Naive thymus-derived CD4-positive, alpha-beta T cell (primary cell): ENCODE data around the gene ITGA11. TPM values are rescaled to one million over a fixed set of nuclear protein-coding genes. Genes with fewer than 3 reads are reported as not detected.

Experiments used
- ATAC-seq: fragments of 150-1000 bp; cut with Tn5 transposase; 2 replicates; pipeline ENCODE4 v1.10.0; 2021; ENCODE audit warnings: mild to moderate bottlenecking, moderate library complexity
- CTCF ChIA-PET: fragments of 350-600 bp; sonication (Branson Sonifier 250); formaldehyde crosslinking; loops from one replicate; lab custom pipeline; 2021; ENCODE audit warnings: antibody characterized with exemption; lab: Charles Lee
- POLR2A ChIA-PET: fragments of 350-600 bp; sonication (Branson Sonifier 250); formaldehyde crosslinking; loops from one replicate; lab custom pipeline; 2021; ENCODE audit warnings: antibody characterized with exemption, inconsistent platforms; lab: Charles Lee
- DNase-seq, 9 donors: peaks; one replicate each; pipeline versions ENCODE4 v3.0.0 to v3.0.0-alpha.2; 2020 to 2022; ENCODE audit warnings: mixed read lengths in 1 of 9
- H3K27ac ChIP-seq: one replicate; pipeline ENCODE4 v1.7.0; 2013; ENCODE audit warnings: mild to moderate bottlenecking, low read depth, low read length, moderate library complexity
- H3K27me3 ChIP-seq, 2 donors: one replicate each; pipeline ENCODE4 v1.7.0; 2013; ENCODE audit warnings: low read length in 2 of 2, mild to moderate bottlenecking in 2 of 2, moderate library complexity in 2 of 2; ENCODE audit not compliant: control insufficient read depth in 2 of 2, insufficient read depth in 2 of 2
- H3K36me3 ChIP-seq, 3 experiments: 1 replicate in 2 of 3; 2 replicates in 1 of 3; pipeline ENCODE4 v1.7.0; 2013; ENCODE audit warnings: low read length in 3 of 3, mild to moderate bottlenecking in 3 of 3, moderate library complexity in 1 of 3; ENCODE audit not compliant: insufficient read depth in 3 of 3, control insufficient read depth in 2 of 3
- H3K4me1 ChIP-seq, 2 donors: one replicate each; pipeline ENCODE4 v1.7.0; 2013; ENCODE audit warnings: low read length in 2 of 2, mild to moderate bottlenecking in 2 of 2, moderate library complexity in 1 of 2; ENCODE audit not compliant: control insufficient read depth in 2 of 2, insufficient read depth in 2 of 2
- H3K4me3 ChIP-seq: 2 replicates; pipeline ENCODE4 v1.7.0; 2013; ENCODE audit warnings: mild to moderate bottlenecking, low read length
- H3K9me3 ChIP-seq, 3 experiments: 1 replicate in 2 of 3; 2 replicates in 1 of 3; pipeline ENCODE4 v1.7.0; 2013; ENCODE audit warnings: low read length in 3 of 3; ENCODE audit not compliant: control insufficient read depth in 2 of 3
- H3K27ac Mint-ChIP-seq, 9 donors: one replicate each; pipeline ENCODE4 v1.8.0; 2020 to 2022; ENCODE audit warnings: mixed read lengths in 9 of 9, mild to moderate bottlenecking in 8 of 9, moderate library complexity in 5 of 9, inconsistent platforms in 2 of 9
- H3K27me3 Mint-ChIP-seq, 5 donors: one replicate each; pipeline ENCODE4 v1.8.0; 2021 to 2022; ENCODE audit warnings: mixed read lengths in 5 of 5, mild to moderate bottlenecking in 1 of 5
- H3K36me3 Mint-ChIP-seq, 5 donors: one replicate each; pipeline ENCODE4 v1.8.0; 2020 to 2022; ENCODE audit warnings: mixed read lengths in 5 of 5, mild to moderate bottlenecking in 3 of 5, inconsistent platforms in 1 of 5
- H3K4me1 Mint-ChIP-seq, 7 donors: one replicate each; pipeline ENCODE4 v1.8.0; 2020 to 2022; ENCODE audit warnings: mixed read lengths in 7 of 7, mild to moderate bottlenecking in 3 of 7, inconsistent platforms in 1 of 7
- H3K4me3 Mint-ChIP-seq, 10 donors: one replicate each; pipeline ENCODE4 v1.8.0; 2020 to 2022; ENCODE audit warnings: mild to moderate bottlenecking in 10 of 10, mixed read lengths in 10 of 10, moderate library complexity in 6 of 10, inconsistent platforms in 2 of 10
- H3K9me3 Mint-ChIP-seq, 11 donors: one replicate each; pipeline ENCODE4 v1.8.0; 2020 to 2022; ENCODE audit warnings: mixed read lengths in 11 of 11, mild to moderate bottlenecking in 4 of 11, inconsistent platforms in 1 of 11, moderate library complexity in 1 of 11
- intact Hi-C, 2 donors: fragments of 100-400 bp; cut with micrococcal nuclease; formaldehyde crosslinking; loops; one replicate each; pipeline ENCODE4 v1.15.1; 2023
- polyA plus RNA-seq, 2 donors: library from polyadenylated mRNA; unstranded; fragments of 300-500 nt; fragmentation: Illumina TruSeq; gene quantifications; one replicate each; pipeline ENCODE4 v1.2.3, GENCODE V29; 2021
- total RNA-seq, 6 experiments: library from RNA in 5 of 6; stranded (reverse) in 5 of 6; gene quantifications; 1 replicate in 5 of 6; 2 replicates in 1 of 6; pipeline ENCODE4 v1.2.3 and lab custom pipeline; 2021 to 2026

Gene ITGA11
- total and polyA plus RNA-seq, 7 experiments from 2014 or later: 0.02 to 1.1 (median 0.08) TPM; not detected in 2

DNA sequence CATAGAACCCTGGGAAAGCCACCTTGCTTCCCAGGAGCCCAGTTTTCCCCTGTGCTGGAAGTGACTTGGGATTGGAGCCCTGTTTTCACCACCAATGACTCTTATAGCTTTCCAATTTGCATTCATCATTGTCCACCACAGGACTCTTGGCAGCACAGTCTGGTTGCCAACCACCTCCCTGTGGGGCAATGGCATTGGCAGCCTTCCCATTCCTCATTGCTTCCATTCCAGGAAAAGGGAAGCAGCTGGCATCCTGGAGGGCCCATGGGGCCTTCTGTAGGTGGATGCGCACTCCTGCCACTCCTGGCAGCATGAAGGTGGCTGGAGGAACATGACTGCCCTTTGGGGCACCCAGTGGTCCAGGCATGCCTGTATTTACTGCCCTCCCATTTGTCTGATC is 96.7 kb downstream of the ITGA11 start:
- H3K27ac Mint-ChIP-seq: no peak overlapping the region
- H3K4me1 ChIP-seq: no peaks in the 10 kb centered on the region
- no peaks in the 10 kb centered on the region for H3K9me3 ChIP-seq
- ATAC-seq (no peak), DNase-seq (no peak)
- no peaks in the 10 kb centered on the region for H3K27me3 ChIP-seq
- POLR2A ChIA-PET: no interaction called here
- H3K4me3 Mint-ChIP-seq: no peak overlapping the region
- no peak overlapping the region for H3K4me3 ChIP-seq
- H3K27ac ChIP-seq: no peak overlapping the region
- H3K9me3 Mint-ChIP-seq: no peaks in the 10 kb centered on the region
- H3K36me3 Mint-ChIP-seq: no peaks in the 10 kb centered on the region
- peaks cover 0 to 9% (median 0%) of the 10 kb centered on the region in 7 donors for H3K4me1 Mint-ChIP-seq
- intact Hi-C loops: no loop called here
- no peaks in the 10 kb centered on the region for H3K36me3 ChIP-seq
- peaks cover 0 to 17% (median 8%) of the 10 kb centered on the region in 5 donors for H3K27me3 Mint-ChIP-seq
- CTCF ChIA-PET: no interaction called here

DNA sequence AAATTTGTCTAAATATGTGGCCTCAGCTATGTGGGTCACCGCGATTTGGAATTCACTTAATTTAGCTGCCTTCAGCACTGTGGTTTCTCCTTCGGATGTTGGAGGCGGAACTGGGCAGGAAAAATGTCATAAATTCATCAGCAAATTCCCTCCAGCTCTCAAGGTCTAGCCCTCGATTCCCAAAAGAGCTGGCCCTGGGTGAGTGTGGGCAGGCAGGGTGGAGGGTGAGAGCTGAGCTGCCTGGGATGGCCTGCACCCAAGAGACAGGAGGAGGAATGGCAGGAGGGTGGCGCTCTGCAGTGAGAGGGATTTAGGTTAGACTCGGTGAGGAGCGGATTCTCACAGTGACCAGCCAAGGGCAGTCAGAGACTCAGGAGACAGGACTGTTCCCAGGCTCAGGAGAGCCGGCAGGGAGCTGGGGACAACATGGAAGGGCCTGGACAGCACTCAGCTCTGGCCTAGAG is 97.3 kb downstream of the ITGA11 start:
- no peaks in the 10 kb centered on the region for H3K4me1 ChIP-seq
- peaks cover 0 to 21% (median 8%) of the 10 kb centered on the region in 5 donors for H3K27me3 Mint-ChIP-seq
- no peak for DNase-seq
- no peaks in the 10 kb centered on the region for H3K9me3 ChIP-seq
- H3K36me3 ChIP-seq: no peaks in the 10 kb centered on the region
- H3K4me3 ChIP-seq: no peak overlapping the region
- POLR2A ChIA-PET: no interaction called here
- no peaks in the 10 kb centered on the region for H3K9me3 Mint-ChIP-seq
- H3K4me1 Mint-ChIP-seq: peaks cover 0 to 10% (median 0%) of the 10 kb centered on the region in 7 donors
- H3K27me3 ChIP-seq: no peaks in the 10 kb centered on the region
- CTCF ChIA-PET: interaction anchor here (1.0 kb wide), 1 partner anchor 28 kb away, joined by 3 read pairs; no protein-coding TSS in a partner anchor
- H3K36me3 Mint-ChIP-seq: no peaks in the 10 kb centered on the region
- no peak overlapping the region for H3K4me3 Mint-ChIP-seq
- no peak overlapping the region for H3K27ac Mint-ChIP-seq
- intact Hi-C loops: no loop called here
- no peak overlapping the region for H3K27ac ChIP-seq
- ATAC-seq: no peak

DNA sequence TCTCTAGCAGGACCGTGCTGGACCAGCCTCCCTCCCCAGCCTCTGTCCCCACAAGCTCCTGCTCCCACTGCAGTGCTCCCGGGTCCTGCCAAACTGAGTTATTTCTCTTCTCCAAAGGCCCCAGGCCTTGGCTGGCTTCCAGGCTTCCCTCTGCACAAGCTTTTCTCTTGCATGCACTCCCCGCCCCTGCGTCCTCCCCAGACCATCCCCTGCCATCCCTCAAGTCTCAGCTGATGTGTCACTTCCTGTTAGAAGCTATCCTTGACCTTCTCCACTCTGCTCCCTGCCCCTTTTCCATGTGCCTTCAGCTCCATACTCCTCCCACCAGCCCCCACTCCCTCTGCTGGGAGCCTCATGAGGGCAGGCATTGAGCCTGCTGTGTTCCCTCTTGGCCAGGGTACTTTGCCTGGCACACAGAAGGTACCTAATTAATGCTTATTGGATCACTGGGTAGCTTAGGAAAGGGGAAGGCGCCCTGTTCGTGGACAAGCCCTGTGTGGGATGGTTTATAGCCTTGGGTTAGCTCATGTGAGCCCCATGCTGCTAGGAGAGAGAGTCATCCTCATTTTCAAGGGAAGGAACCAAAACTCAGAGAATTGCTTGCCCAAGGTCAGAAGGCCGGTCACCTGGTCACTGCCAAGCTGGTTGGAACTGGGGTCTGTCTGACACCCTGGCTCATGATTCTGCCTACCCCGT is 98.0 kb downstream of the ITGA11 start:
- Histone ChIP-seq H3K27me3 (no peaks in the 10 kb centered on the region), H3K9me3 (no peaks in the 10 kb centered on the region), H3K4me3 (no peak overlapping the region), H3K4me1 (no peaks in the 10 kb centered on the region), H3K36me3 (no peaks in the 10 kb centered on the region), H3K27ac (no peak overlapping the region)
- no peak for ATAC-seq
- CTCF ChIA-PET: interaction anchor here (1.0 kb wide), 1 partner anchor 28 kb away, joined by 3 read pairs; no protein-coding TSS in a partner anchor
- DNase-seq: no peak
- POLR2A ChIA-PET: interaction anchor here (1.2 kb wide), 1 partner anchor 19 kb away, joined by 3 read pairs; no protein-coding TSS in a partner anchor
- H3K27me3 Mint-ChIP-seq: peaks cover 0 to 22% (median 8%) of the 10 kb centered on the region in 5 donors
- H3K4me1 Mint-ChIP-seq: peaks cover 0 to 16% (median 5%) of the 10 kb centered on the region in 7 donors
- H3K4me3 Mint-ChIP-seq: no peak overlapping the region
- no peaks in the 10 kb centered on the region for H3K36me3 Mint-ChIP-seq
- H3K9me3 Mint-ChIP-seq: no peaks in the 10 kb centered on the region
- peak overlapping the region in 2 of 9 donors; percentile 7 to 77 for H3K27ac Mint-ChIP-seq
- intact Hi-C loops: no loop called here

DNA sequence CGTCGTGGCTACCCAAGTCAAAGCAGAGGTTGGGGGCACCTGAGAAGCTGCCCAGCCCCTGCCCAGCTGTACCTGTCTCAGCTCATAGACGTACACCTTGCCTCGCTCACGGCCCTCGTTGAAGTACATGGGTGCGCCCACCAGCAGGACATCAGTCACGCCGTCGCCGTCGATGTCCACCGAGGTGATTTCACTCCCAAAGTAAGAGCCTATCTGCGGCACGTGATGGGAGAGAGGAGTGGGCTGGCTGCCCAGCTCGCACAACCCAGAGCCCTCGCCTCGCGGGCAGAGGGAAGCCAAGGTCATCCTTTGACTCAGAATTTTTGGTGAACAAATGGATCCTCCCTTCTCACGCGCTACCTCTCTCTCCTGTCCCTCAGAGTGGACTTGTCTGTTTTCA is 99.7 kb downstream of the ITGA11 start:
- no peak overlapping the region for H3K27ac ChIP-seq
- no peak overlapping the region for H3K4me3 ChIP-seq
- H3K27ac Mint-ChIP-seq: no peak overlapping the region
- peaks cover 0 to 28% (median 8%) of the 10 kb centered on the region in 5 donors for H3K27me3 Mint-ChIP-seq
- H3K9me3 ChIP-seq: no peaks in the 10 kb centered on the region
- CTCF ChIA-PET: no interaction called here
- H3K36me3 ChIP-seq: no peaks in the 10 kb centered on the region
- no peaks in the 10 kb centered on the region for H3K36me3 Mint-ChIP-seq
- no peaks in the 10 kb centered on the region for H3K9me3 Mint-ChIP-seq
- no peaks in the 10 kb centered on the region for H3K27me3 ChIP-seq
- H3K4me1 Mint-ChIP-seq: peaks cover 16 to 28% (median 22%) of the 10 kb centered on the region in 7 donors
- ATAC-seq: no peak
- DNase-seq: no peak
- no peak overlapping the region for H3K4me3 Mint-ChIP-seq
- intact Hi-C loops: no loop called here
- POLR2A ChIA-PET: no interaction called here
- peaks cover 0 to 5% of the 10 kb centered on the region in 2 donors for H3K4me1 ChIP-seq

DNA sequence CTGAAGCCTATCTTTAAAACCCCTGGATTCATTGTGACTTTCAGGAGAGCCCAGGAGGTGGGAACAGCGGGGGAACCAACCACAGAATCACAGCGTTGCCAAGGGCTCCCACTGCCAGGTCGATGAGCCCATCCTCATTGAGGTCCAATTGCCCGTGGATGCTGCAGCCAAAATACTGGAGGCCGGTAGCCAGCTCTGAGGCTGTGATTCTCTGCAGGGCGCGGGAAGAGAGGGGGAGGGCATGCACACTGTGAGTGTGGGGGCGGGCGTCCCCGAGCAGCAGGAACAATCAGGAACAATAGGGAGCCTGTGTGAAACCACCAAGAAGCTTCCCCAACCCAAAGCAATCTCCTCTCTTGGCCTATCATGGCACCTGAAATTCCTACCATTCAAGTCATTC is 101.1 kb downstream of the ITGA11 start:
- no peaks in the 10 kb centered on the region for H3K27me3 ChIP-seq
- Mint-ChIP-seq H3K27me3 (peaks cover 0 to 28% (median 8%) of the 10 kb centered on the region in 5 donors), H3K4me1 (peaks cover 29 to 42% (median 30%) of the 10 kb centered on the region in 7 donors), H3K4me3 (no peak overlapping the region), H3K27ac (no peak overlapping the region), H3K9me3 (no peaks in the 10 kb centered on the region), H3K36me3 (no peaks in the 10 kb centered on the region)
- ATAC-seq (no peak), DNase-seq (no peak)
- H3K9me3 ChIP-seq: no peaks in the 10 kb centered on the region
- no peak overlapping the region for H3K4me3 ChIP-seq
- intact Hi-C loops: no loop called here
- H3K27ac ChIP-seq: no peak overlapping the region
- H3K4me1 ChIP-seq: peaks cover 0 to 18% of the 10 kb centered on the region in 2 donors
- CTCF ChIA-PET: no interaction called here
- H3K36me3 ChIP-seq: no peaks in the 10 kb centered on the region
- POLR2A ChIA-PET: no interaction called here

DNA sequence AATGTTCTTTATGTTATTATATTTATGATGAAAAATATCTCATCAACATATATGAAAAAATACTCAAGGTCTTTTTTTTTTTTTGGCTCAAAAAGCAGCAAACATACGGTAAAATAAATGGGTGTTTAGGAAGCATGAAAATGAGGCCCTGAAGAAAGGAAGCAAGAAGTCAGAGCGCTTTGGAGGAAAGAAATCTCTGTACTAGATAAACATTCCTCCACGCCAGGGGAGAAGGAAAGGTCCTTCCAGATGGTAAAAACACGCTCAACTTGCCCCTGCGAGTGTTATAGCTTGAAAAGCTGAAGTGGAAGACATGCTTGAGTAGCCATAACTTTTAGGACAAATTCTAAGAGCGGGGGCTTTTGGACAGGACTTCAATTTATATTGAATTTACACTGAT is 101.5 kb downstream of the ITGA11 start:
- DNase-seq (no peak), ATAC-seq (no peak)
- POLR2A ChIA-PET: no interaction called here
- CTCF ChIA-PET: no interaction called here
- H3K4me3 Mint-ChIP-seq: no peak overlapping the region
- intact Hi-C loops: no loop called here
- Histone ChIP-seq H3K4me3 (no peak overlapping the region), H3K36me3 (no peaks in the 10 kb centered on the region), H3K27ac (no peak overlapping the region), H3K27me3 (no peaks in the 10 kb centered on the region), H3K9me3 (no peaks in the 10 kb centered on the region), H3K4me1 (peaks cover 0 to 18% of the 10 kb centered on the region in 2 donors)
- peaks cover 29 to 44% (median 30%) of the 10 kb centered on the region in 7 donors for H3K4me1 Mint-ChIP-seq
- H3K36me3 Mint-ChIP-seq: no peaks in the 10 kb centered on the region
- no peak overlapping the region for H3K27ac Mint-ChIP-seq
- H3K27me3 Mint-ChIP-seq: peaks cover 0 to 28% (median 8%) of the 10 kb centered on the region in 5 donors
- H3K9me3 Mint-ChIP-seq: no peaks in the 10 kb centered on the region
